ENCODE data around the gene SLC10A7.

DNA sequence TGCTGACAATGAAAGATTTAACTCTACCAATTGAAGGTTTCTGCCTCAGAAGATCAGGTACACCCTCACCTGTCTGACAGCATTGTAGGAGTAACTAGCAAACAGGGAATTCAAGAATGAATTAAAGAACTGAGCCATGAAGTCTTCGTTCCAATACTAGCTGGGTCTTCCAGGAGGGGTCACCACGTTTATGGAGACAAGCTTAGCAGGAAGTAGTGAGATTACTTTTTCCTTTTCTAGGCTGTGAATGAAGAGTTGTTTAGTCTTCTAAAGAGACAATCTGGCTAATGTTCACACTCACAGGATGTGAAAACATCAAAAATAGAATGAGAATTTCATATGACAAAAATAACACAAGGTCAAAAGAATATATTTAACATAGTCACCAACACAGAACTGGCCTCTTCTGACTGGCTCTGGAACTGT lies 252.5 kb downstream of the SLC10A7 start:
- TF ChIP-seq, protein P1, sequence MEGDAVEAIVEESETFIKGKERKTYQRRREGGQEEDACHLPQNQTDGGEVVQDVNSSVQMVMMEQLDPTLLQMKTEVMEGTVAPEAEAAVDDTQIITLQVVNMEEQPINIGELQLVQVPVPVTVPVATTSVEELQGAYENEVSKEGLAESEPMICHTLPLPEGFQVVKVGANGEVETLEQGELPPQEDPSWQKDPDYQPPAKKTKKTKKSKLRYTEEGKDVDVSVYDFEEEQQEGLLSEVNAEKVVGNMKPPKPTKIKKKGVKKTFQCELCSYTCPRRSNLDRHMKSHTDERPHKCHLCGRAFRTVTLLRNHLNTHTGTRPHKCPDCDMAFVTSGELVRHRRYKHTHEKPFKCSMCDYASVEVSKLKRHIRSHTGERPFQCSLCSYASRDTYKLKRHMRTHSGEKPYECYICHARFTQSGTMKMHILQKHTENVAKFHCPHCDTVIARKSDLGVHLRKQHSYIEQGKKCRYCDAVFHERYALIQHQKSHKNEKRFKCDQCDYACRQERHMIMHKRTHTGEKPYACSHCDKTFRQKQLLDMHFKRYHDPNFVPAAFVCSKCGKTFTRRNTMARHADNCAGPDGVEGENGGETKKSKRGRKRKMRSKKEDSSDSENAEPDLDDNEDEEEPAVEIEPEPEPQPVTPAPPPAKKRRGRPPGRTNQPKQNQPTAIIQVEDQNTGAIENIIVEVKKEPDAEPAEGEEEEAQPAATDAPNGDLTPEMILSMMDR (IDR thresholded peaks at IDR 0.05; ENCODE audit: low read length) = no peak
- TF ChIP-seq EZH2 (optimal IDR thresholded peaks at IDR 0.05; ENCODE audit: low read depth, low read length) (no peak), EZH2phosphoT487 (IDR thresholded peaks at IDR 0.05; ENCODE audit: low read length) (no peak)
